HG02981 (cell line): Measurements from ENCODE around the gene LRRC40.

ENCODE experiments used
- ATAC-seq: cut with Tn5 transposase; IDR thresholded peaks from one replicate; pipeline ENCODE4 v1.9.1; 2021; ENCODE audit warnings: mild to moderate bottlenecking, moderate library complexity; ENCODE audit not compliant: unreplicated experiment

The LRRC40 gene

GRCh38 chr1:70134148-70134547 is 71.2 kb downstream of the LRRC40 start:
- ATAC-seq = no peak

GRCh38 chr1:70117046-70117445 is 88.3 kb downstream of the LRRC40 start:
- no peak for ATAC-seq

GRCh38 chr1:70115315-70115714 is 90.1 kb downstream of the LRRC40 start:
- no peak for ATAC-seq

GRCh38 chr1:70112838-70113237 is 92.5 kb downstream of the LRRC40 start:
- ATAC-seq = no peak

- no peak for ATAC-seq
These were observed 96.1 kb downstream of the LRRC40 start for GRCh38 chr1:70109241-70109640.

DNA sequence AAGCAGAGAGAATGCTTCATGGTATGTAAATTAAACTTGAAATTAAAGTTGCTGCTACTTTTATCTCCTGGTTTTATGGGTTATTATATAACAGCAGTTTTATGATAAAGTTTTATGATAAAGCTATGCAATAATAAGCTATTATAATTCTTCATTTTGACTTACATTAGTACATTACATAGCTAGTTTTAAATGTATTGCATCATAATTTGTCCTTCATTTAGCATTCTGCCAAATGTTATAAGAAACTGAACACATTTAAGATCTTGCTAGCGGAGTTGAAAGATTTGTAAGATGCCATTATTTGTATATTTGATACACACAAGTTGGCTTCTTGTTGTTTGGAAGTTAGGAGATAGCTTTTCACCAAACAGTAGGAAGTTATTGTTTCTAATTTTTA is 101.6 kb downstream of the LRRC40 start:
- ATAC-seq = no peak

DNA sequence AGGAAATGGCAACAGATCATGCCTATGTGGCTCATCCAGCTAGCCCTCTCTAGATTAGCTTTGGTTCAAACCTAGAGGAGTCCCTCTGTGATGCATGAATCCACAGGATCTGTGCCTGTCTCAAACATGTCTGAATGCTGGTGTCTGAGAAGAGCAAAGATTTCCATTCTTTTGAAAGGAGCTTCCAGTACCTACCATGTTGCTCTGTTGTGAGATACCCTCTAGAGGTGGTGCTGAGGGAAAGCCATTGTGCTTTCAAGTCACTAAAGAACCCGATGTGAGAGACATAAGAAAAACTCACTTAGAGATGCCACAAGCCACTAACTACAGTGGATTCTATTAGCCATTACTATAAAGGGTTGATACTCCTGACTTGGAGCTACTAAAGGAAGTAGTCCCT is 103.6 kb downstream of the LRRC40 start:
- ATAC-seq = no peak

- no peak for ATAC-seq
These were observed 104.1 kb downstream of the LRRC40 start for GRCh38 chr1:70101231-70101630.
